ENCODE results near the gene TULP4.
"Not testable (repeated sequence)": the region's sequence is repeated elsewhere in the genome, so short reads cannot be mapped to it uniquely, and the experiment has no call there.

GRCh38 chr6:158520975-158521374, 208.7 kb downstream of the TULP4 start:
- not testable (repeated sequence) for TF ChIP-seq POLR2A (IDR thresholded peaks at IDR 0.05); CTCF (IDR thresholded peaks at IDR 0.05 in 4 of 5, conservative IDR thresholded peaks at IDR 0.05 in 1 of 5)

Measured in gastrocnemius medialis (tissue), 4 donors.